ENCODE results near the gene MRPL4.

MRPL4 gene

DNA sequence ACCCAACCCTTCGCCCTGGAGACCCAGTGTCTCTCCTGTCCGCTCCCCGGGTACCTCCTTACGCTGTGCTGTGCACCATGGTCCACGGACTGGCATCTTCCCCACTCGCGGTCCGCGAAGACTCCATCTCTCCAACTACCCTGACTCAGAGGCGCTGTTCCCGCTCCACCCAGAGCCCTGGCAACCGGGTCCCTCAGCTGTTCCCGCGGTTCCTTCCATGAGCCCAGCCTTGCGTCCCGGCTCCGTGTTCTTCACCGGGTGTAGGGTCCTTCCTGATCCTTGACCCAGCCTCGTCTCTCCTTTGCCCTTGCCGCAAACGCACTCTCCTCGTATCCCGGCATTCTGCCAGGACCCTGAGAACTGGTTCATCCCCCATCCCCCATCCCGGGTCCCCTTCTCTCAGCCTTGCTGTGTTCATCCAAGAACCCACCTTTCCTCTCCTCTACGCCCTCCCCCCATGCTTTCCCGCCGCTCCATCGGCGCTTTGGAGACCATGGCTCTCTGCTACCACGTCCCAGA is 38.4 kb downstream of the MRPL4 start:
- DNase-seq, result no peak

DNA sequence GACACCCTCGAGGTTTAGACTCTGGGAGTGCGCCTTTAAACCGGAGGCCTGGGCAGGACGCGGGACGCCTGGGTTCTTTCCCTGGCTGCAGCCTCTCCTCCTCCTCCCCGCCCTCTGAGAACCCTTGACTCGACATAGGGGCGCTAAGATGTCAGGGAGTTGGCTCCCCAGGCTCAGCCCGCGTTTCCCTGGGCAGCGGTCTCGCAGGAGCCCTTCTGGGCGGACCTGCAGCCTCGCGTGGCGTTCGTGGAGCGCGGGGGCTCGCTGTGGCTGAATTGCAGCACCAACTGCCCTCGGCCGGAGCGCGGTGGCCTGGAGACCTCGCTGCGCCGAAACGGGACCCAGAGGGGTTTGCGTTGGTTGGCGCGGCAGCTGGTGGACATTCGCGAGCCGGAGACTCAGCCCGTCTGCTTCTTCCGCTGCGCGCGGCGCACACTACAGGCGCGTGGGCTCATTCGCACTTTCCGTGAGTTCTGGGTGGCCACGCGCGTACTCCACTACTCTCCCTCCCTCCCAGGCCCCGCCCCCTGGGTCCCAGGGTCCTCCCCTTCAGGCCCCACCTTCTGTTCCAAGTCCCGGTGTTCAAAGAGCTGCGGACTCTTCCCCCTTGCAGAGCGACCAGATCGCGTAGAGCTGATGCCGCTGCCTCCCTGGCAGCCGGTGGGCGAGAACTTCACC is 39.0 kb downstream of the MRPL4 start:
- no peak for DNase-seq

DNA sequence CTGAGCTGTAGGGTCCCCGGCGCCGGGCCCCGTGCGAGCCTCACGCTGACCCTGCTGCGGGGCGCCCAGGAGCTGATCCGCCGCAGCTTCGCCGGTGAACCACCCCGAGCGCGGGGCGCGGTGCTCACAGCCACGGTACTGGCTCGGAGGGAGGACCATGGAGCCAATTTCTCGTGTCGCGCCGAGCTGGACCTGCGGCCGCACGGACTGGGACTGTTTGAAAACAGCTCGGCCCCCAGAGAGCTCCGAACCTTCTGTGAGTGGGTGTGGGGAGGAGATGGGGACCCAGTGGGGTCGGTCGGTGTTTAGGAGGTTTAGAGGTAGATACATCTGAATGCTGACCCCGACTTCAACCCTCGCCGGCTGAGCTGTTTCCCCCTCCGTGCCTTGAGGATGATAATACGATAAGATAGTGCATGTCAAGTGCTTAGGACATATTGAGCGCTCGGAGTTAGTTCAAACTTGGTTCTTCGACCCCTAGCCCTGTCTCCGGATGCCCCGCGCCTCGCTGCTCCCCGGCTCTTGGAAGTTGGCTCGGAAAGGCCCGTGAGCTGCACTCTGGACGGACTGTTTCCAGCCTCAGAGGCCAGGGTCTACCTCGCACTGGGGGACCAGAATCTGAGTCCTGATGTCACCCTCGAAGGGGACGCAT is 39.7 kb downstream of the MRPL4 start:
- no peak for DNase-seq

DNA sequence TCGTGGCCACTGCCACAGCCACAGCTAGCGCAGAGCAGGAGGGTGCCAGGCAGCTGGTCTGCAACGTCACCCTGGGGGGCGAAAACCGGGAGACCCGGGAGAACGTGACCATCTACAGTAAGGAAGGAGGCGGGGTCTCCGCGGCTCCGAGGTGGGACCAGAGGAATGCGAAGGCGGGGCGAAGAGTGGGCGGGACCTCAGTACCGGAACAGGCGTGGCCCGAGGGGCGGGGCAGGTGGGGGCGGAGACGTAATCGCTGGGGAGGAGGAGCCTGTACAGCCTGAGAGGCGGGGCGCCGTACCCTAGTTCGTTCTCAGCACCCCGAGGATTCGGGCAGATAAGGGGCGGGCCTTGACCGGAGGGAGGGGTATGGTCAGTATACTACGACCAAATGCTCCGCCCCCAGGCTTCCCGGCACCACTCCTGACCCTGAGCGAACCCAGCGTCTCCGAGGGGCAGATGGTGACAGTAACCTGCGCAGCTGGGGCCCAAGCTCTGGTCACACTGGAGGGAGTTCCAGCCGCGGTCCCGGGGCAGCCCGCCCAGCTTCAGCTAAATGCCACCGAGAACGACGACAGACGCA is 40.3 kb downstream of the MRPL4 start:
- no peak for DNase-seq

DNA sequence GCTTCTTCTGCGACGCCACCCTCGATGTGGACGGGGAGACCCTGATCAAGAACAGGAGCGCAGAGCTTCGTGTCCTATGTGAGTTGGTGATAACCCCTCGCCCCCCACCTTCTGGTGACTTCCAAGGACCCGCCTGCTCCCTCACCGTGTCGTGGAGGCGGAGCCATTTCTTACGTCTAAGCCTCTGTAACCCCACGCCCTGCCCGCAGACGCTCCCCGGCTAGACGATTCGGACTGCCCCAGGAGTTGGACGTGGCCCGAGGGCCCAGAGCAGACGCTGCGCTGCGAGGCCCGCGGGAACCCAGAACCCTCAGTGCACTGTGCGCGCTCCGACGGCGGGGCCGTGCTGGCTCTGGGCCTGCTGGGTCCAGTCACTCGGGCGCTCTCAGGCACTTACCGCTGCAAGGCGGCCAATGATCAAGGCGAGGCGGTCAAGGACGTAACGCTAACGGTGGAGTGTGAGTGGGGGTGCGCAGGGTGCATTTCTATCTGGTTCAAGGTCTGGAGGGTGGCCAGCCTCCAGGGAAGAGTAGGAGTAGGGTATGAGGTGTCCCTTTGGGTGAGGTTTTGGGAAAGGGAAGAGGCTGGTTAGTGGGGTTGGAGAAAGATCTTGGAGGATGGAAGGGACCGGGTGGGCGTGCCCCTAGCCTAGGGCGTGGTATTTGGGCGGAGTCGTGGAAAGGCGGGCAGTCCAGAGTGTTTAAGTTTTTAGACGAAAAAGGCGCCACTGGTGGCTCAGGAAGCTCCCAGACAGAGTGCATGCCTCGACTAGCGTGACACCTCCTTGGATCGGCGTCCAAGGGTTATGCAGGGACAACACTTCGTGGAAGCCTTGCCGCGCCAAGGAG is 41.0 kb downstream of the MRPL4 start:
- DNase-seq, result no peak

DNA sequence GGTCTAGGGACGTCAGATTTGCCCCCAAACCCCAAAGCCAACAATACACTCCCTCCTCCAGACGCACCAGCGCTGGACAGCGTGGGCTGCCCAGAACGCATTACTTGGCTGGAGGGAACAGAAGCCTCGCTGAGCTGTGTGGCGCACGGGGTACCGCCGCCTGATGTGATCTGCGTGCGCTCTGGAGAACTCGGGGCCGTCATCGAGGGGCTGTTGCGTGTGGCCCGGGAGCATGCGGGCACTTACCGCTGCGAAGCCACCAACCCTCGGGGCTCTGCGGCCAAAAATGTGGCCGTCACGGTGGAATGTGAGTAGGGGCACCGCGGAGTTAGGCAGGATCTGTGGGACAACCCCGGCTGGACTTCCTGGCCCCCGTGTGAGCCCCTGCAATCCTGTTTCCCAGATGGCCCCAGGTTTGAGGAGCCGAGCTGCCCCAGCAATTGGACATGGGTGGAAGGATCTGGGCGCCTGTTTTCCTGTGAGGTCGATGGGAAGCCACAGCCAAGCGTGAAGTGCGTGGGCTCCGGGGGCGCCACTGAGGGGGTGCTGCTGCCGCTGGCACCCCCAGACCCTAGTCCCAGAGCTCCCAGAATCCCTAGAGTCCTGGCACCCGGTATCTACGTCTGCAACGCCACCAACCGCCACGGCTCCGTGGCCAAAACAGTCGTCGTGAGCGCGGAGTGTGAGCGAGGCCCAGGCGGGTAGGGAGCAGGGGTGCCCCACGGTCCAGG is 41.8 kb downstream of the MRPL4 start:
- no peak for DNase-seq

DNA sequence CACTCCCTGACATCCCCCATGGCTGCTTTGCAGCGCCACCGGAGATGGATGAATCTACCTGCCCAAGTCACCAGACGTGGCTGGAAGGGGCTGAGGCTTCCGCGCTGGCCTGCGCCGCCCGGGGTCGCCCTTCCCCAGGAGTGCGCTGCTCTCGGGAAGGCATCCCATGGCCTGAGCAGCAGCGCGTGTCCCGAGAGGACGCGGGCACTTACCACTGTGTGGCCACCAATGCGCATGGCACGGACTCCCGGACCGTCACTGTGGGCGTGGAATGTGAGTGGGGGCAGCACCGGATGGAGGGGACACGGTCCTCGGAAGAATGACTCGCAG is 42.3 kb downstream of the MRPL4 start:
- DNase-seq, result no peak

DNA sequence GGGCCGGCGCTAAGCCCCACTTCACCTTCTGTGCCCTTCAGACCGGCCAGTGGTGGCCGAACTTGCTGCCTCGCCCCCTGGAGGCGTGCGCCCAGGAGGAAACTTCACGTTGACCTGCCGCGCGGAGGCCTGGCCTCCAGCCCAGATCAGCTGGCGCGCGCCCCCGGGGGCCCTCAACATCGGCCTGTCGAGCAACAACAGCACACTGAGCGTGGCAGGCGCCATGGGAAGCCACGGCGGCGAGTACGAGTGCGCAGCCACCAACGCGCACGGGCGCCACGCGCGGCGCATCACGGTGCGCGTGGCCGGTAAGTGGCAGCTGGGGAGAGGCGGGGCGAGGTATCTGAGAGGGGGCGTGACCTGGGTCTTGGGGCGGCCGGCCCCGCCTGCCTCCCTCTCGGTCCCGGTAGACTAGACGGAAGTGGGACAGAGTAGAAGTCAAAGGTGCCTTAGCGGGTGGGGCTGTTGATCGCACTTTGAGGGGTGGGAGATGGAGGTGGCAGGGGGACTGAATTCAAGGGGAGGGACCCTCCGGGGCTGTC is 43.4 kb downstream of the MRPL4 start:
- no peak for DNase-seq

DNA sequence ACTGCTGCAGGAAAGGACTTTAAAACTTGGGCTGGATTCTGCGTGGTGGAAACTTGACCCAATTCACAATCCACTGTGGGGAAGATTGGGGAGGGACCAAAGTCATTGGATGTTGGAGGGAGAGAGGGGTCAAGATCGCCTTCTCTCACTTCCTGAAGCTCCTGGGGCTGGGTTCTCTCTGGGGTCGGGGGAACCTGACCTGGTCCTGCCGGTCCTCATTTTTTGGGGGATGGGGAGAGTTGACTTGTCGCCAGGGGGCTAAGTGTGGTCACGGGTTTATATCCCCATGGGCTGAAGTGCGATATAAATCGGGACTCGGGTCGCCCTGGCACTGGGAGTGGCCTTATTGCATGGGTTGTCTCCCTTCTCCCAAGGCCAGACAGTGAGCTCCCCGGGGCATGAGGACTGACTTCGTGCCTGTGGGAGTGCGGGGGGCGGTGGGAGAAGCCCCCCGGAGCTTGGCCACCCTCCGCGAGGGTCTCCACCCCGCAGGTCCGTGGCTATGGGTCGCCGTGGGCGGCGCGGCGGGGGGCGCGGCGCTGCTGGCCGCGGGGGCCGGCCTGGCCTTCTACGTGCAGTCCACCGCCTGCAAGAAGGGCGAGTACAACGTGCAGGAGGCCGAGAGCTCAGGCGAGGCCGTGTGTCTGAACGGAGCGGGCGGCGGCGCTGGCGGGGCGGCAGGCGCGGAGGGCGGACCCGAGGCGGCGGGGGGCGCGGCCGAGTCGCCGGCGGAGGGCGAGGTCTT is 44.0 kb downstream of the MRPL4 start:
- DNase-seq, result no peak

DNA sequence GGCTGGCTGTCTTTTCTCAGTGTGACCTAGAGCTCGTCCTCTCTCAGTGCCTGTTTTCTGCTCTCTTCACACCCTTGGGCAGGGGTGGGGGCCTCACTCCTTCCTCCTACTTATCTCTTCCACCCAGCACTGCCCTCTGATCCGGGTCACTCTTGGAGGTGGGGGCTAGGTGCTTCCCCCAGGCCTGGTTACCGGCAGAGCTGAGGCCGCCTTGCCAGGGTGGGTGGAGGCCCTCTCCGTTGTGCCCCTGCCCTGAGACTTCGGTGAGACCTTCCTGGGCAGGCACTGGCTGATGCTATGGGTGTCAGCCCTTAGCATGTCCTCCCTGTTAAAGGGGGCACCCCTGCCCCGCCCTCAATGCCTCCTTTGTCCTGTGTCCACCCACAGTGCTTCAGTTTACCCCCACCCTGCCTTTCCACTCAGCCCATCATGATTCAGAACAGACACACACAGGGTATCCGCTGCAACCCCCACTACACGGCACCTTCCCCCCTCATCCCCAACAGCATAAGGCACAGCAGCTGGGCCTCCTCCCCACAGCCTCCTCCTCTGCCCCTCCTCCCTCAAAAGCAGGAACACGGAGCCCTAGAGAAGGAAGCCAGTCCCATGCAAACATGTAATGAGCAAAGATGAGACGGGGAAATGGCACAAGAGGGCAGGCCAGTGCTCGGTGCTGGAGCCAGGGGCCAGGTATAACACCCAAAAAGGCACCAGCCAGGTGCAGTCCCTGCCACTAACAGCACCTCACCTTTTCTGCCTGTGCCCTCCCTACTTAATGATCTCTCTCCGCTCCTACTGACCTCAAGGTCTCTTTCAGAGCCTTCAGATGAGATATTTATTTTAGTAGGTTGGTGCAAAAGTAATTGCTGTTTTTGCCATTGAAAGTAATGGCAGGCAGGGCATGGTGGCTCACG is 47.8 kb downstream of the MRPL4 start:
- DNase-seq, result no peak

DNA sequence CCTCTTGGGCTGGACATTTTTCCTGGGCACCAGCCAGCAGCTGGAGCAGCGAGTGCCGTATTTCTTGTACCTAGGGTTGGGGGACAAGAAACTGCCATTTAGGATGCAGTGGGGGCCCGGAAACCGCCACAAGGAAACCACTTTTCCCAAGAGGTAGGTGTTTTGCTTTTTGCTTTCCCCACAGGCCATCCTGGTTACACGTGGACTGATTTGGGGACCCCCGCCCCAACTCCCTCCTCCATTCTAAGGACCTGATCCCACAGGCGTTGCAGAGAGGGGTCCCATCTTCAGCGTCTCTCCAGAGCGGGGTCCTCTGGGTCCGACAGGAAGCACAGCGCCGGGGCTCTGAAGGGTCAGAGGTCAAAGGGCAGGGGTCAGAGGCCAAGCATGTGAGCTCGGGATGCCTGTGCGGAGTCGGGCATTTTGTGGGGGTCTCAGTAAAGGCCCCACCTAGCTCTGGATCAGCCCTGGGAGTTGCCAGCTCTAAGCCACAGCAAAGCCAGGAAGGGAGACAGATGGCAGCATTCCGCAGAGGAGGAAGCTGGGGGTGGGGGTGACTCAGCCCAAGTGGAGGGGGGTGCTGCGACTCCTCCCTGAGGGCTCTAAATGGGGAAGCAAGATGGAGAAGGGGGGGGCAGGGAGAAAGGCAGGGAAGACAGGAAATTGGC is 53.3 kb downstream of the MRPL4 start:
- DNase-seq, result no peak

DNA sequence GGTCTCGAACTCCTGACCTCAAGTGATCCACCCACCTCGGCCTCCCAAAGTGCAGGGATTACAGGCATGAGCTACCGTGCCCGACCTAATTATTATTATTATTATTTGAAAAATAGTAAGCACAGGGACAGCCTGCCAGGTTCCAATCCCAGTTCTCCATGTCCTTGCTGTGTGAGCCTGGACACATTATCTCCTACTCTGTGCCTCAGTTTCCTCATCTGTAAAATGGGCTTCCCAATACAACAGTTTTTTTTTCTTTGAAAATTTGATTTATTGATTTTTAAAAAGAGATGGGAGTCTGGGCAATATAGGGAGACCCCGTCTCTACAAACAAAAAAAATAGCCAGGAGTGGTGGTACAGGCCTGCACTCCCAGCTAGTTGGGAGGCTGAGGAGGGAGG is 54.3 kb downstream of the MRPL4 start:
- no peak for DNase-seq

DNA sequence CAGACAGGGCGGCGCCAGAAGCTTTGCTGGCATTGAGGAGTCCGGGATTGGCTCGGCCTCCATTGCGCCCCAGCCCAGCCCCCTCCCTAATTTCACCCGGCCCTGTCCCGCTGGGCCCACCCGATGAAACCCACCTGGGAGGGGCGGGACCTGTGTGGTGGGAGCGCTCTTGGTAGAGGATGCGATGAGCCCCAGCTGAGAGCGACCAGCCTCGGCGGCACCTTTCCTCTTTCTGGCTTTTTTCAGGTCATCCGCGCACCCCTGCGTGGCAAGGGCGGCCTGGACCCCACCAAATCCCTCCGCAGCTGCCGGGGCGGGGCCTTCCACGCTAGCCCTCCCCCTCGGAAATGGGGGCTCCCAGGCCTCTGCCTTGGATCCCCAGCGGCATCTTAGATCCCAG is 57.4 kb downstream of the MRPL4 start, which contains the start of gene ZGLP1:
TSS of gene ZGLP1 (minus strand) at position 393 of the 400 bp plus-strand sequence.
- DNase-seq, result no peak

All from NCI-H1417 treated with DMSO at 0.1 percent for 48 hours (cell line).